H1 (cell line): ENCODE measurements around the gene ZBTB48. TPM values are rescaled to one million over a fixed set of nuclear protein-coding genes. Genes with fewer than 3 reads are reported as not detected.

Source experiments
- BCL11A ChIP-seq, 2 experiments: IDR thresholded peaks; one replicate each; pipeline ENCODE4 v1.6.1; 2011; ENCODE audit warnings: low read depth in 2 of 2, low read length in 2 of 2, mild to moderate bottlenecking in 2 of 2
- BRCA1 ChIP-seq: IDR thresholded peaks from 2 replicates; pipeline ENCODE4 v1.6.1; 2012; ENCODE audit warnings: low read depth, low read length, improper control_type of control experiment
- CHD1 ChIP-seq: IDR thresholded peaks from 2 replicates; pipeline ENCODE4 v1.6.1; 2012; ENCODE audit warnings: low read depth, low read length, improper control_type of control experiment
- CHD2 ChIP-seq: IDR thresholded peaks from 2 replicates; pipeline ENCODE4 v1.6.1; 2012; ENCODE audit warnings: low read length, improper control_type of control experiment
- CREB1 ChIP-seq: IDR thresholded peaks from 2 replicates; pipeline ENCODE4 v1.6.1; 2012; ENCODE audit warnings: inconsistent platforms
- CTBP2 ChIP-seq: IDR thresholded peaks from 2 replicates; pipeline ENCODE4 v1.7.0; 2011; ENCODE audit warnings: borderline replicate concordance, mild to moderate bottlenecking, moderate library complexity, mixed read lengths, low read length; ENCODE audit not compliant: insufficient read depth, insufficient read length
- CTCF ChIP-seq, 3 experiments: IDR thresholded peaks; 1 replicate in 2 of 3; 2 replicates in 1 of 3; pipeline versions ENCODE4 v1.5.1 to v1.6.1; 2011; ENCODE audit warnings: low read length in 3 of 3, mild to moderate bottlenecking in 3 of 3, inconsistent platforms in 2 of 3, low read depth in 1 of 3, moderate library complexity in 1 of 3; ENCODE audit not compliant: insufficient read depth in 1 of 3; ENCODE audit errors: control extremely low read depth in 1 of 3
- EGR1 ChIP-seq: IDR thresholded peaks from 2 replicates; pipeline ENCODE4 v1.6.1; 2011; ENCODE audit warnings: low read depth, low read length, borderline replicate concordance
- FOSL1 ChIP-seq: IDR thresholded peaks from 2 replicates; pipeline ENCODE4 v1.6.1; 2011; ENCODE audit warnings: mild to moderate bottlenecking, low read depth, low read length, moderate library complexity; ENCODE audit not compliant: insufficient read depth
- HDAC2 ChIP-seq, 2 experiments: fragments of 300-600 bp in 1 of 2; sonication (generic) in 1 of 2; IDR thresholded peaks; 2 replicates each; pipeline ENCODE4 v1.6.1; 2011 to 2012; ENCODE audit warnings: low read depth in 2 of 2, low read length in 2 of 2, mild to moderate bottlenecking in 2 of 2, moderate library complexity in 2 of 2, borderline replicate concordance in 1 of 2, inconsistent platforms in 1 of 2
- PHF8 ChIP-seq: fragments of 200-600 bp; sonication (generic); conservative IDR thresholded peaks from 2 replicates; pipeline ENCODE4 v1.7.1; 2012; ENCODE audit warnings: low read depth, mild to moderate bottlenecking, inconsistent platforms, low read length, moderate library complexity
- POLR2A ChIP-seq, 2 experiments: IDR thresholded peaks; 1 replicate in 1 of 2; 2 replicates in 1 of 2; pipeline ENCODE4 v1.6.1; 2011; ENCODE audit warnings: low read depth in 2 of 2, low read length in 2 of 2, mild to moderate bottlenecking in 2 of 2; ENCODE audit errors: control extremely low read depth in 1 of 2
- POU5F1 ChIP-seq: IDR thresholded peaks from 2 replicates; pipeline ENCODE4 v1.6.1; 2011; ENCODE audit warnings: low read depth, mild to moderate bottlenecking, low read length, moderate library complexity
- RBBP5 ChIP-seq: IDR thresholded peaks from 2 replicates; pipeline ENCODE4 v1.7.1; 2012; ENCODE audit warnings: low read depth, mild to moderate bottlenecking, inconsistent platforms, low read length, moderate library complexity, borderline replicate concordance
- RFX5 ChIP-seq: IDR thresholded peaks from 2 replicates; pipeline ENCODE4 v1.6.1; 2011; ENCODE audit warnings: low read depth, low read length, improper control_type of control experiment, borderline replicate concordance
- SP4 ChIP-seq: IDR thresholded peaks from 2 replicates; pipeline ENCODE4 v1.6.1; 2012; ENCODE audit warnings: low read length, inconsistent platforms
- TAF1 ChIP-seq: IDR thresholded peaks from 2 replicates; pipeline ENCODE4 v1.6.1; 2011; ENCODE audit warnings: mild to moderate bottlenecking, low read depth, low read length
- TBP ChIP-seq: IDR thresholded peaks from 2 replicates; pipeline ENCODE4 v1.6.1; 2011; ENCODE audit warnings: low read depth, low read length, improper control_type of control experiment
- USF2 ChIP-seq: IDR thresholded peaks from 2 replicates; pipeline ENCODE4 v1.6.1; 2011; ENCODE audit warnings: low read length, improper control_type of control experiment
- YY1 ChIP-seq: IDR thresholded peaks from 2 replicates; pipeline ENCODE4 v1.6.1; 2011; ENCODE audit warnings: low read depth, mild to moderate bottlenecking, low read length
- ZNF274 ChIP-seq: IDR thresholded peaks from 2 replicates; pipeline ENCODE4 v1.7.0; 2012; ENCODE audit warnings: low read length, borderline replicate concordance; ENCODE audit errors: extremely low read depth
- polyA plus RNA-seq, 7 experiments: library from polyadenylated mRNA; depleted of rRNA in 3 of 7; stranded (reverse) in 5 of 7; unstranded in 2 of 7; fragments of >200 nt in 5 of 7; fragments of 200-250 nt in 2 of 7; gene quantifications; 1 replicate in 5 of 7; 2 replicates in 1 of 7; 4 replicates in 1 of 7; pipeline versions ENCODE4 v1.2.1 to v1.2.3, GENCODE V29; 2011 to 2013; ENCODE audit warnings: missing spikeins in 2 of 7, mixed read lengths in 2 of 7
- total RNA-seq: library from RNA; stranded (reverse); fragmentation: NEBNext Ultra II Directional; extraction: Animal tissue kit (Norgen Biotek cat#: 25700); gene quantifications from 2 replicates; pipeline ENCODE4 v1.2.1, GENCODE V29; 2021

Gene ZBTB48
- total and polyA plus RNA-seq, 2 of the 8 experiments (the other 6 are each of a cell fraction or from before 2014, with no cell fraction given), result 28.2 to 28.8 TPM

- TF ChIP-seq HDAC2 (IDR thresholded peaks at IDR 0.05; ENCODE audit: borderline replicate concordance in 1 of 2, low read depth in 2 of 2, low read length in 2 of 2) (peak in 1 of 2 experiments; percentile 88; a peak in 1 of 4 replicates), EGR1 (no peak), POLR2A (IDR thresholded peaks at IDR 0.05; ENCODE audit: control extremely low read depth in 1 of 2, low read depth in 2 of 2, low read length in 2 of 2) (peak; percentile 54 to 87), PHF8 (peak; percentile 94), YY1 (peak; percentile 95), CHD2 (peak; percentile 100), SP4 (peak; percentile 68; the same call in 1 of the 2 replicates), BCL11A (IDR thresholded peaks at IDR 0.05; ENCODE audit: low read depth in 2 of 2, low read length in 2 of 2) (no peak), CTCF (IDR thresholded peaks at IDR 0.05; ENCODE audit: control extremely low read depth in 1 of 3, insufficient read depth in 1 of 3, low read depth in 1 of 3, low read length in 3 of 3) (peak; percentile 85 to 93 (median 87)), RBBP5 (peak; percentile 99), RFX5 (no peak), BRCA1 (peak; percentile 97), TBP (peak; percentile 85; the same call in 1 of the 2 replicates), CREB1 (peak; percentile 64), CHD1 (no peak), POU5F1 (no peak), FOSL1 (no peak), ZNF274 (no peak), TAF1 (peak; percentile 94), USF2 (no peak), CTBP2 (no peak)
Observed at GRCh38 chr1:6554031-6554906, 25.5 kb upstream of the ZBTB48 start, which contains the start of gene NOL9 (continued).
